Breast epithelium (tissue), 3 donors: ENCODE measurements around the gene ABHD6.

Experiments
- CTCF ChIP-seq, 3 donors: fragments of 450-650 bp; IDR thresholded peaks; one replicate each; pipeline ENCODE4 v1.5.1; 2016 to 2017; ENCODE audit warnings: antibody characterized with exemption in 3 of 3, mild to moderate bottlenecking in 3 of 3, moderate library complexity in 3 of 3
- POLR2A ChIP-seq: fragments of 450-650 bp; IDR thresholded peaks from one replicate; pipeline ENCODE4 v1.6.1; 2016; ENCODE audit warnings: antibody characterized with exemption, mild to moderate bottlenecking, moderate library complexity
- POLR2AphosphoS5 ChIP-seq, 3 donors: sonication (generic); formaldehyde crosslinking; IDR thresholded peaks; one replicate each; pipeline ENCODE4 v1.6.1; 2017; ENCODE audit warnings: antibody characterized with exemption in 3 of 3

GRCh38 chr3:58218904-58219303, 18.7 kb upstream of the ABHD6 start:
- TF ChIP-seq POLR2A (no peak), CTCF (IDR thresholded peaks at IDR 0.05) (no peak), POLR2AphosphoS5 (IDR thresholded peaks at IDR 0.05) (no peak)
